SHP77 (cell line): ENCODE results near the gene TMEM231.
"Not testable (repeated sequence)": the region's sequence is repeated elsewhere in the genome, so short reads cannot be mapped to it uniquely, and the experiment has no call there.

ENCODE experiments used
- DNase-seq, 2 experiments: peaks; one replicate each; lab custom pipeline; 2025; lab: John Stamatoyannopoulos, UW

The TMEM231 gene

DNA sequence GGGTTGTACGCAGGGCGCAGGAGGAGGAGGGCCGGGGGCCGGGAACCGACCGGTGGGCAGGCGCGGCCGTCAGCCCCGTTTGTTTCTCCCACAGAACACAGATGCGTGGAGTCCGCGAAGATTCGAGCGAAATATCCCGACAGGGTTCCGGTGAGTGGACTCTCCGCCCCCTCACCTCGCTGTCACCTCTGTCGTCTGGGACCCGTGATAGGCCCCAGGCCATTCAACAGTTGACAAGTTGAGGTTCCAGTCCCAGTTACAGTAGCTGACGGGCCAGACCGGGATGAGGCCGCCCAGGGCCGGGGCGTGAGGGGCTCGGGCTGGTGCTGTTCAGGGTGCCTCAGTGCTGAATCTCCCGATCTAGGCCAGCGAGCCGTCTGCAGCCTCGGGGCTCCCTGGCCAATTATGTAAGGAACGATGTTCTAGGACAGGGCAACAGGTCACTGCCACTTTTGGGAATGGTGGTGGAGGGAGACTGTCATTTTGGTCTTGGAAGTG, 10.8 kb upstream of the TMEM231 start:
- no peak for DNase-seq

- DNase-seq = peak; percentile 75 to 83
These were observed 10.1 kb upstream of the TMEM231 start, which contains the start of gene GABARAPL2 for GRCh38 chr16:75566040-75566757. GABARAPL2 (plus strand) TSS chr16:75566379; CDS start chr16:75566487, 108 bp downstream.

DNA sequence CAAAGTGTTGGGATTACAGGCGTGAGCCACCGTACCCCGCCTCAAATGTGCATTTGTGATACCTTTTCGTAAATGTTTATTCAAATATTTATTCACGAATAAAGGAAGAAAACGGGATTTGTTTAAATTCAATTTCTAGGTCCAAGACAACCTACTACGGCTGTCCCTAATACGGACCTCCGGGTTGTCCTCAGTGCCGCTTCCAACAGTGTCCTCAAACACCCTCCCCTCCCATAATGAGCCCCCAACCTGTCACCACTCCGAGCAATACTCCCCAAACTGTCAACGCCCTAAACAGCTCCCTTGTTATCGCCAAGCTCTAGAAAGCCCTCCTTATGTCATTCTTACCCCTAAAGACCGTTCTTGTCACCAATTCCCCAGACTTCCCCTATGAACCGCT, 9.6 kb upstream of the TMEM231 start:
- DNase-seq = no peak

- DNase-seq = no peak
These were observed 3.7 kb upstream of the TMEM231 start for GRCh38 chr16:75559564-75560372.

GRCh38 chr16:75558846-75559401, 2.9 kb upstream of the TMEM231 start:
- no peak for DNase-seq

DNA sequence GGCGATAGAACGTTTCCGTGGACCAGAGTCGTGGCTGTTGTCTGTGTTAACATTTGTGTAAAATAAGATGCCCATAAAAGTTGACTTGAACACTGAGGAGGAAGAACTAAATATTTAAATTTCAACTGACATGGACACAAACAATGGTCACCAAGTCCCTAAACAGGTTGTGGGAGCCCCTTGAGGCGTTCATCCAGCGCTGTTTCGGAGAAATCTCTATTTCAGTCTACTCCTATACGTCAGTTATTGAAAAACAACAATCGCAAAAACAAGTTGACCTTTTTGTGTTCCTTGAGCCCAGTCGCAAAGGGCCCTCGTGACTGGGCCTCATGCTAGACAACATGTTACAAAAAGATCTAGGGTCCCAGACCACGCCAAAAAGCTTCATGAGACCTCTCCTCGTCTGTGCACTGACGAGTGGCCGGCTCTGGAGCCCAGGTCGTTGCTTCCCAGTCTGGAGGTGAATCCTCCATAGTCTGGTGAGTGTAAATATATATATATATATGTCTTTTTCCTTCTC, 439 bp upstream of the TMEM231 start:
- DNase-seq = peak in 1 of 2 experiments; percentile 16

DNA sequence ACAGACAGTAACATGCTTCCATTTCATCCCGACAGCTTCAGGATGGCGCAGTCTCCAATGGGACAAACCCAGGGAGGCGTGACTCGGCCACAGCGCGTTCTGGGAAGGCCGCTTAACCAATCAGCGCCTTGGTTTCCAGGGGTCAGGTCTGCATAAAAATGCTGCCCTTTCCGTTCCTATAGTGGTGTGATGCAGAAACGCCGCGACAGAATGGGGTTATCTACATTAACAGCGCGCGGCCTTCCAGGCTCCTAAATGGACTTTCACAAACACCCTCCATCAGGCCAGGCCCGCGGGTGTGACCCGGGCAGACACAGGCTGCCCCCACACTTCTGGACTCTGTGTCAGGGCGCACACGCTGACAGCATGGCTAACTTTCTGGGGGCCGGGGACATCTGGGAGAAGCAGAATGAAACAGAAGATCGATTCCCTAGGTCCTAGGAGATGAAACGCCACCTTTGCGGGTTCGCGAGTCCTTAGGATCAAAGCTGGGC, 792 bp downstream of the TMEM231 start:
- DNase-seq = peak; percentile 90 to 96

- DNase-seq = no peak
These were observed 3.1 kb downstream of the TMEM231 start for GRCh38 chr16:75552951-75553350.

- peak; percentile 7 to 17 for DNase-seq
These were observed 5.8 kb downstream of the TMEM231 start for GRCh38 chr16:75550211-75550662.

DNA sequence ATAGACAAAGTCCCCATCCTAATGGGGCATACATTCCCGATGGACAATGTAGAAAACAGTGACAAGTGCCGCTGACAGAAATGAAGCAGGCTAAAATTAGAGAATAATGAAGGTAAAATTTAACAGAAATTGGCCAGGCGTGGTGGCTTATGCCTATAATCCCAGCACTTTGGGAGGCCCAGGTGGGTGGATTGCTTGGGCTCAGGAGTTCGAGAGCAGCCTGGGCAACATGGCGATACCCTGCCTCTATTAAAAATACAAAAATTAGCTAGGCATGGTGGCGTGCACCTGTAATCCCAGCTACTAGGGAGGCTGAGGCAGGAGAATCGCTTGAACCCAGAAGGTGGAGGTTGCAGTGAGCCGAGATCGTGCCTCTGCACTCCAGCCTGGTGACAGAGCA, 7.6 kb downstream of the TMEM231 start:
- not testable (repeated sequence) for DNase-seq

DNA sequence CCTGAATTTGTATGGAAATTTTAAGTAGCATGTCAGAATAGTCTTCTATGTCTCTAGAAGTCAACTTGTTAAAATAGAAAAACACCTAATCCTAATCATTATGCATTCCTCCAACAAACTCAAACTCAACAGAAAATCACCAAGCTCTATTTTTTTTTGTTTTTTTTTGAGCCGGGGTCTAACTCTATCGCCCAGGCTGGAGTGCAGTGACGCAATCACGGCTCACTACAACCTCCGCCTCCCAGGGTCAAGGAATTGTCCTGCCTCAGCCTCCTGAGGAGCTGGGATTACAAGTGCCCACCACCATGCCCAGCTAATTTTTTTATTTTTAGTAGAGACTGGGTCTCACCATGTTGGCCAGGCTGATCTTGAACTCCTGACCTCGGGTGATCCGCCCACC, 9.8 kb downstream of the TMEM231 start:
- no peak for DNase-seq

DNA sequence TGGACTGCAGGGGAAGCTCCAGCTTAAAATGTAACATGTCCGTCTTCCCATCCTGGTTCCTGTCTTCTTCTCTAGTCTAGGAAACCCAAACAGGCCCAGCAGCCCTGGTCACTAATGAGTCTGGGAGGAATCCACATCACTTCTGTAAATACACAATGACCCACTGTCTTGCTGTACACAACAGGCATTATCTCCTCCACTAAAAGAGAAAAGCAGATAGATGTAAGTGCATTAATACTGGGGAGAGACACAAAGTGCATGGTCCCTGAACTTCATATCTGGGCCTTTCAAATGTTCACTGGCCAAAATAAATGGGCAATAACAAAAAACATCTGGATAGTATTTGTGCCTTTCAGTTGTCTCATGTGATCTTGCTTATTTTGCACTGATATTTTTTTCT, 10.2 kb downstream of the TMEM231 start:
- DNase-seq = not testable (repeated sequence)

GRCh38 chr16:75542462-75542861, 13.6 kb downstream of the TMEM231 start:
- DNase-seq = not testable (repeated sequence)

- DNase-seq = no peak
These were observed 14.8 kb downstream of the TMEM231 start for GRCh38 chr16:75541236-75541635.

DNA sequence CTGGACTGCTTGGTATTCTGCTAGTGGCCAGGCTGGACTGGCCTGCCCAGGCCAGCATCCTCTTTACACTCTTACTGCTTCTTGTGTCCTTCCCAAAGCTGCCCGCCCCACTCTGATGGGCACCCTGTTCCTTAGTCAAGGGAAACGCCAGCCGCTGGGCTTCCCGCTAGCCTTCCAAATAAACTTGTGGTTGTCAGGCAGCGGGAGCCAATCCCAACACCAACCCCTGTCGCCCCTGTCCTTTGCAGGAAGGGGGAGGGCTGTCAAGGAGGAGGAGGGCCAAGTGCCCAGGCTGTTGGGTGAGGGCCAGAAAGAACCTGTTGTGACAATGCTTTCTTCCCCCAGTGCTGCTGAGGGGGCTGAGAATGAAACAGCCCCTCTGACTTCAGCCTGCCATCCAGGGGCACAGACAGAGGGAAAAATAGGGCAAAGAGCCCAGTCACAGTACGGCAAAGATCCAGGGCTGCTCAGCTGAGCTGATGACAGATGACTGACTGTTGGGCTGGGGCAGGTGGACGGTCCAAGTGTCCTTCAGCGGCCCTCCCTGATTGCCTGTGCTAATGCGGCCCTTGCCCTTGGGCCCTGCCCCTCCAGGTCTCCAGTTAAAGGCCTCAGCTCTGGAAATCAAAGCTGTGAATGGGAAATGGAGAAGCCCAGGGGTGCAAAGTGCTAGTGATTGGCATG, 17.0 kb downstream of the TMEM231 start:
- DNase-seq = not testable (repeated sequence)

GRCh38 chr16:75537776-75538175, 18.3 kb downstream of the TMEM231 start:
- no peak for DNase-seq

- no peak for DNase-seq
These were observed 20.2 kb downstream of the TMEM231 start, which contains the start of gene CHST5 for GRCh38 chr16:75535901-75536300. CHST5 (minus strand) TSS chr16:75536108; CDS start chr16:75530384, 5,724 bp downstream.

- DNase-seq = no peak
These were observed 20.7 kb downstream of the TMEM231 start for GRCh38 chr16:75535211-75535843.

- DNase-seq = no peak
These were observed 21.4 kb downstream of the TMEM231 start for GRCh38 chr16:75534560-75535205.

DNA sequence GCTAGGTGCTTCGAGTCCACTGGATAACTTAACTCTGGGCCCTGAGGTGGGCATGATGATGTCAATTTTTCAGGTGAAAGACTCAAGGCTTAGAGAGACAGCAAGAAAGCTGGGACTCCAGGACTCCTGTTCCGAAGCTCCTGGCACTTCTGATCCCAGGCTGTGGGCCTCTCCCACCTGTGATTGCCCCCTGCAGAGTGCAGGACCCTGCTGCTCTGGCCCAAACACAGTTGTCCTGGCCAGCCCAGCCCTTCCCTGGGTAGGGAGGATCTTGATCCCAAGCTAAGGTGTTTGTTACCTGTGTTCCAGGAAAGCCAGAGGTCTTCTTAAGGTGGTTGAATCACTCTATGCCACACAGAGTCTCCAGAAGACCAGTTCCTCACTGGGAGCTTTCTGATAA, 23.3 kb downstream of the TMEM231 start:
- no peak for DNase-seq
